NCI-H2029 (cell line): ENCODE data around the gene FOXP1.

Source experiments
- DNase-seq: peaks from one replicate; lab custom pipeline; 2025; lab: John Stamatoyannopoulos, UW

The FOXP1 gene

DNA sequence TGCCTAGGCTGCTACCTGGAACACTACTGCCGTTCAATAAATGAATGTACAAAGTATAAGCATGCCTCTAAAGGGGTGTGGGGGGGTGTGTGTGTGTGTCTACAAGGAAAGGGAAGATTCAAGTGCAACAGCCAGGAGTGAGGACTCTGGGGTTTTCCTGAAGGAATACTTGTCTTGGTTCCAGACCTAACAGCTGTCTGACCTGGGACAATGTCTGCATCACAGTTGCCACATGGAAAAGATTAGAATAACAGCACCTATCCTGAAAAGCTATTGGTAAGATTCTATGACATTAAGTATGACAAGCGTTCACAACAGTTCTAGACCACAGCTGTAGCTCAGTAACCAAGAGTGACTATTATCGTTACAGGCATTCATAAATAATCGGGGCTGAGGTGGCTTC is 345.2 kb downstream of the FOXP1 start:
- DNase-seq, result no peak

DNA sequence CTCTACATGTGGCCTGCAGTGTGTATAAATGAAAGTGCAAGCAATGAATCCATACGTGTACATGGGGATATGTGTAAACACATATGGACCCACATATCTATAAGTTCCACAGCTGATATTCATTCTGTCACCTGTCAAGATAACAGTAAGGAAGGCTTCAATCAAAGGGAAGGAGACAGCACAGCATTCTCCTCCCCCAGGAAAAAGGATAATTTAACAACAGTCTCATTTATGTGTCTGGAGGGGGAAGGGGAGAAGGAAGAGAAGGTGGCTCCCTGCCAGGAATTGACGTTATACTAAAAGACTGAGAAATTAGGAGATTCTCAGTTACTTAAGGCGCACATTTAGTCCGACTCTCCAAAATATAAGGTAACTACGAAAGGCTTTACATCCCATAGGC is 345.9 kb downstream of the FOXP1 start:
- no peak for DNase-seq

DNA sequence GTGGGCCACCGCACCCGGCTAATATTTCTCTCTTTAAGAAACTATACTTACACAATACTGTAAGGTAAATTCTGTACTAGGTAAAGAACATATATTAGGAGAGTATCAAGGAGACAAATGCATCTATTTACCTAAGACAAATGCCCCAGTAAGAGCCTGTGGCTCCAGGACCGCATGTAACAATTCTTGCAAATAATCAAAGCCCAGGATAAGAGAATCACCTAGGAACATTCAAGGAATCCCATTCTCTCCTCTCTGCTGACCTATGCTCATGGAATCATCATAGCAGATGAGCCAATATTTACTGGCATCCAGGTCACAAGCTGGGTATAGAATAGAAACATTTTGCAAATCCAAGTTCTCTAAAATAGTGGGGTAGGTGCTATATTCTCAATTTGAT is 347.7 kb downstream of the FOXP1 start:
- DNase-seq, result no peak

DNA sequence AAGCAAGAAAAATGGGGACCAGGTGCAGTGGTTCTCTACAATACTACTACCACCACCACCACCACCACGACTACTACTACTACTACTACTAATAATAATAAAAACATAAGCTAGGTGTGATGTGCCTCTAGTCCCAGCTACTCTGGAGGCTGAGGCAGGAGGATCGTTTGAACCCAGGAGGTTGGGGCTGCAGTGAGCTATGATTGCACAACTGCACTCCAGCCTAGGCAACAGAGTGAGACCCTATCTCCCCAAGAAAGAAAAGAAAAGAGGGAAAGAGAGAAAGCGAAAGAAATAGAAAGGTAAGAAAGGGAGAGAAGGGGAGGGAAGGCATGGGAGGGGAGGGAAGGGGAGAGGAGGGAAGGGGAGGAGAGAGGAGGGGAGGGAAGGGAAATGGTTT is 350.6 kb downstream of the FOXP1 start:
- DNase-seq, result no peak

DNA sequence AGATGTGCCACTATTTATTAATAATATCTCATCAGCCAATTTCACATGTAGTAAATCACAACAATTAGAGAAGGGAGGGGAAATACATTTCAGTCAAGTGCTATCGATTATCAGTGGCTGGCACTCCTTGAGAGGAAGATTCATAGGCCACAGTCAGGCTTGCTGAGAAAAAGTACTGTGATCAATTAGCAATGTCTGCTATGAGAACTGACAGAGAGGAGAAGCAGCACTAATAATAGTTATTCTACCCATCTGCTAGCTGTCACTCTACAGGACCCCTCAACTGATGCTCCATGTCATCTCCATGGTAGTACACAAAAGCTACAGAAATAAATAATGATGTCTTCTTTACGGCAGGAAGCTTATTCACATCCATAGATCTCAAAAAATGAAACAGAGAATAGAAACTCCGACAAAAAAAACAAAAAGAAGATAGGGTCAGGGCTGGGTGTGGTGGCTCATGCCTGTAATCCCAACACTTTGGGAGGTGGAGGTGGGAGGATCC is 351.3 kb downstream of the FOXP1 start:
- DNase-seq, result no peak

DNA sequence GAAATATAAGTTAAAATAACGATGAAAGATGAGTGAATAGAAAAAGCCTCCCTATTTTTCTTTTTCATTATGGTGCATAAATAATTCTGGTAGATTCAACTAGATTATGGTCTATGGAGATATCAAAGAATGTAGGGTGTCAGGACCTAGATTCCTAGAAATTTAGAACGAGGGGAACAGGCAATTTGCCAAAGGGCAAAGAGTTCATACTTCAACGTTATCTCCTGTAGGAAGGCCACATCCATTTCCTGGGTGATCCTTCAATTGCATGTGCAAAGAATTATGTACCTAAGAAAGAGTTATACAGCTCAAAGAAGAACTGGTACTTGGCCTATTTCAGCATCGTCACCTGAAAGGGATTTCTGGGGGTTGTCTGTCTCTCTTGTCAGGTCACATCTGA is 351.8 kb downstream of the FOXP1 start:
- no peak for DNase-seq

DNA sequence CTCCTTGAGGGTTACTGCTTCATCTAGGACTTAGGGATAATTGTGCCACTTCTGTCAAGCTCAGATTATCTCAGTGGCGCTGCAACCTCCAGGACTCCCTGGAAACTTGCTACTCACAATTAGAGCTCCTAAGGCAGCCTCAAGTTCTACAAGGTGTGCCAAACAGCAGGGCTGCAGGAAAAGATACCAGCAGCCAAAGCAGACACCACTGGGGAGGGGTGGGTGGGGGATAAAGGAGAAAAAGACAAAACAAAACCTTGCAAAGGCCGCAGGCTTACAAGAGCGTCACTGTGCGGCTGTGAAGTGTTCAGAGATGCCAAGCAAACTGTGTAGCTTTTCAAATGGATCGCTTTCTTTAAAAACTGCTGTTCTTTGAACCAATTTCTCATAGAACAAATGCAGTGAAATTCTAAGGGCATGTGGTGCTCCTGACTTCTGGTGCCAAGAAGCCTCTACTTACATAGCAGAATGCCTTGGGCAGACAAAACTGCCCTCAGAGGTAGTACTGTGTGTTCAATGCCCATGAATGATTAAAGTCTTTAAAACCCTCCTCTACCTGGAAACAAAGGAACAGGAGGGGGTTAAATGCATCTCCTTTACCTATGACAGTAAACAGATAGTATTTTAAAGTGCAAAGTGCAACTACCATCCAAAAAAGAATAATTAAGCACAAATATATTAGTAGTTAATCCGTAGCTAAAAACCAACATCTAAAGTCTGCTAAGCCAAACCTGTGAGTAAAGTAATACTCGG is 353.4 kb downstream of the FOXP1 start:
- no peak for DNase-seq

DNA sequence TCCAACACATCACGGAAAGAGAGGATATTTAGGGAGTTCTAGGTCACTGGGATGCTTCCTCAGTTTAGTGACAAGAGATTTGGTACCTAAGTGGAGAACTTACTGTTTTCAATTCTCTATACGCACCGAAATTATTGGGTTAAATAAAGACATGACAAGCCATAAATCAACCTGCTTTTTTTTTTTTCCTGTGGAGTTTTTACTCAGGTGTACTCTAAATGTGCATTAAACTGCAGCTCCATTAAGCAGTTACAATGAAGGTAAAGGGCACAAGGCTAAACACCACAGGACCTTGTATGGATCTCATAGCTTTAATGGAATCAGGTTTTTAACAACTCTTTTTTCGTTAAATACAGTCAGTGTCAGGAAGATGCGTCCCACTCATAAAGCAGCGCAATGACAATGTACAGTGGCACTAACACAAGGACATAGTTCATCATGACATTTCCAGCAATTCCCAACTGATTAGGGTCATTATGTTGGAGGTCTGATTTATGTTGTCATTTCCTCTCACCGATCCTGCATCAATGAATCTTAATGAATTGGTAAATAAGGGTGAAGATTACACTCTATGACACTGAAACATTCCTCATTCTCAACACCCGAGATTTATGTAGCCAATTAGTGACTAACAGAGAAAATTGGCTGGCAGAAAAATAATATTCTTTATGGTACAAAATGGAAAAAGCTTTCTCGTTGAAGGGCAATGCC is 355.2 kb downstream of the FOXP1 start:
- no peak for DNase-seq

DNA sequence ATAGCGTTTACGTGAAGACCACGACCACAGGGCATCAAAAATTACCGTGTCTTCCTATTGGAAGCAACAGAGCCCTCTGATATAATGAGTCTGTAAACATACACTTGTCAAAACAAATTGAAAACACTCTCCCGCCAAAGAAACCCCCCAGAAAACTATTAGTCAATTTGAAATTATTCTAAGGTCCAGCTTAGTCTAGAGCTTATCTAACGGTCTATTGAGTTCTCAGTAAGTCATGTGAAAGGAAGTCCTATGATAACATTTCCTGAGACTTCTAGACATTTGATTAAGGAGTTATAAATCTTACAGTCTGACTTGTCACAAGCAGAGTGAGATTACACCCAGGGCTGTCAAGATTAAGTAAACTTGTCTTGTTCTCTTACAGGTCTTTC is 356.3 kb downstream of the FOXP1 start:
- no peak for DNase-seq

DNA sequence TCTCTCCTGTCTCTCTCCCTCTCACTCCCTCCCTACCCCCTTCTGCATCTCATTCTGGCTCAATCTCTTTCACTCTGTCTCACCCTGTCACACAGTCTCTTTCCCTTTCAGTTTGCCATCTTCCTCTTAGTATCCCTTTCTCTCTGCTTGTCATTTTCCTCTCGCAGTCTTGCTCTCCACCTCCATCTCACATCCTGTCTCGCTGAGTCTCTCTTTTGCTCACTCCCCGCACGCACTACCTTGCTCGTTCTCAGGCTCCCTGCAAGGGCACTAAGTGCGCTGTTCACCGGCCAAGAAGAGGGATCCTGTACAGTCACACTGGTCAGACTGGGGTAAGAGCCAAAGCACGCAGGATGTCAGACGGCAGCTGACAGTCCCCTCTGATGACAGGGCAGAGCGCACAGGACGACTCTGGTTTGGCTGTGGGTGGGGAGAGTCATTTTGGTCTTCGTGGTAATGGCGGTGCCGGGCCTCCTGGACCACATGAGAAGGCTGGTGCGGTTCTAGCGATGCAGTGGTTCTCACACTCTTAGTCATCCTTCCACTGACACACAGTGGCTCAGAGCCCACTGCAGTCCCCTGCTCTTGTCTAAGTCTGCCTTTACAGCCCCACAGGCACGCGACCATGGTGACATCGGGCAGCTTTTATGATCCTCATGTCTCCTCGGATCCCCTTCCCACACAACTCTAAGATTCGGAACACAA is 356.8 kb downstream of the FOXP1 start:
- DNase-seq, result no peak

DNA sequence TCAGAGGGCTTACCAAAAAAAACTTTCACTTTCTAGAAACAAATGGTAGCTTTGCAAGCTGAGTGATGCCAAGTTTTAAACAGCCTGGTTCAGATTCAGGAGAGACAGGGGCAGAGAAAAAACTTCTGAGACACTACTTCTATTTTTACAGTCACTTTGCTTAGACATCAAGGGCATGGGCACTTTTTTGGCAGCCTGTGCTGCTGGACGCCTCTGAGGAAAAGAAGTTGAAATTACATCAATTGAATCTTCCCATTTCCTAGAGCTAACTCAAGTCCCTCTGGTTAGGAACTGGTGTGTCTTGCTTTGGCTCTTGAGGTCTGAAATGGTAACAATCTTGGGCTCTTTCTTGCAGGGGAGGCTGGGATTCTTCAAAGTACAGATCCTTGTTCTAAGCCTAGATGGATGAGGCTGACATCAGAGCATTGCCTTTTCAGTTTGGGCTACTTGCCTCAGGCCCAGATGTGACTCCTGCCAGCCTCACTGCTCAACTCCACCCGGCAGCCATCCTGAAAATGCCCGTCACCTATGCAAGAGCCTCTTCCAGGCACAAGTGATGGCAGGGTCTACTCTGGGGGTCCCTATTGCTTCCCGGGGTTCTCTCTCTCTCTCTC is 357.5 kb downstream of the FOXP1 start:
- DNase-seq, result no peak

DNA sequence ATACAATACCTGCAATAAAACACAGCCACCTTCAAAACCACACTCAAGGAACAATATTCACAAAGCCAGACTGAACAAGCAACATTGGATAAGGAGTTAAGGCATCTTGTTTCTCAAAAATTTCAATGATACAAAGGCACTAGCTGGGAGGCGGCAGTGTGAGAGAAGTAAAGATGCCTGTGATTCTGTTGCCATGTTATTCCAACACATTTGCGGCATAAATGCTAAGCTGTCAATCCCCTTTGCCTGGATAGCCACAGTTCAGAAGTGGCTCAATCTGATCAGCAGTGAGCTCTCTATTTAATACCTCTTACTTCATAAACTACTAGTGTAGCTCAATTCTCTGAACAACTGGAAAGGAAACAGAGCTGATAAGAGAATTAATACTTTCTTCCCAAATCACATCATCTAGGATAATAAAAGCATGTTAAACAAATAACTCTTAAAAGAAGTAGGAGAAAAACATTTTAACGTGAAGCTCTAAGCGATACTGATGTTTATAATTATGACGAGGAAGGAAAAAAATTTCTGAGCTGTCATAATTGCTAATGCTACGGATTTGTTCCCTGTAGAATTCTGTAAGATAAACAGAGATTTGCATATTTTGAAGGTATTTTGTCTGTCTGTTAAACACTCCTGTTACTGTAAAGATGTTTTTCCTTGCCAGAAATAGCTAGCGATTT is 358.4 kb downstream of the FOXP1 start:
- no peak for DNase-seq

DNA sequence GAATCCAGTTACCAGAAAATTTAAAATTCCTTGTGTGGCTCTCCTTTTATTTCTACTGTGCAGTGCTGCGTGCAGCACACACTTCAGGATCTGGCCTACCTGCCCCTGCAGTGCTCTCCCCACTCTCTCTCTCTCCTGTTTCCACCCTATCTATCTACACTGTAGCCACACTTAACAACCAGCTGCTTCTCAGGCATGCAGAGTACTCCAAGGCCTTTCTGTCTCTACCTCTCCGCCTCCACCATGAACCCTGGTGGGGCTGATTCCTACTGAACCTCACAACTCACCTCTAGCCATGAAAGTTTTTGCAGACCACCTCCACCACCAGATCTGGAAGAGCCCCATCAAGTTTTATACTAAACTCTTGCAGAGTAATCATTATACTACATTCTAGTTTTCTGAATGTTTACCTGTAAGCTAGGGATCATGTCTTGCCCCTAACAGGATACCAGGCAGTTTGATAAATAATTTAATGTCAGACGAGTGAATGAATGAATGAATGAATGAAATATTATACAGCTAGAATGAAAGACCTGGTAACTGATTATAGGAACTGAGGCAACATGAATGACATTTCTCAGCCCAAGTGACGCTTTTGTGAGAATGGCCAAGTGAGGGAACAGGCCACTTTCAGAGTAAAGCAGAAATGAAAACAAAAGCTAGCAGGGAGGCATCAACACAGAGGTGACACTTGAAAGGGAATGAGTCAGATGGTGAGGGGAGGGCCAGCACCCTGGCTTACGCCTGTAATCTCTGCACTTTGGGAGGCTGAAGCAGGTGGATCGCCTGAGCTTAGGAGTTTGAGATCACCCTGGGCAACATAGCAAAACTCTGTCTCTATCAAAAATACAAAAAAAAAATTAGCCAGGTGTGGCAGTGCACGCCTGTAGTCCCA is 363.5 kb downstream of the FOXP1 start:
- no peak for DNase-seq

DNA sequence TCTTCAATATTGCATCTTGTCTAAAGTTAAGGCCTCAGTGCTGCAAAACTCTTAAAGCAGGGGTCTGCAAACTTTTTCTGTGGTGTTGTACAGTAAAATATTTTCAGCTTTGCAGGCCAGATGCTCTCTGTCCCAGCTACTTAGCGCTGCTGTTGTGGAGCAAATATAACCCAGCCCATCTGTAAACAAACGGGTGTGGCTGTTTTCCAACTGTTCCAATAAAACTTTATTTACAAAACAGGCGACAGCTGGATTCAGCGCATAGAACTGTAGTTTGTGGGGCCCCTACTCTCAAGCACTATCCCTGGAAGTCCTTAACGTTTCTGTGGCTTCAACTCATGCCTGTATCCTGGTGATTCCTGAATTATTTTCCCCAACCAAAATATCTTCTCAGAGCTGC is 365.0 kb downstream of the FOXP1 start:
- no peak for DNase-seq

DNA sequence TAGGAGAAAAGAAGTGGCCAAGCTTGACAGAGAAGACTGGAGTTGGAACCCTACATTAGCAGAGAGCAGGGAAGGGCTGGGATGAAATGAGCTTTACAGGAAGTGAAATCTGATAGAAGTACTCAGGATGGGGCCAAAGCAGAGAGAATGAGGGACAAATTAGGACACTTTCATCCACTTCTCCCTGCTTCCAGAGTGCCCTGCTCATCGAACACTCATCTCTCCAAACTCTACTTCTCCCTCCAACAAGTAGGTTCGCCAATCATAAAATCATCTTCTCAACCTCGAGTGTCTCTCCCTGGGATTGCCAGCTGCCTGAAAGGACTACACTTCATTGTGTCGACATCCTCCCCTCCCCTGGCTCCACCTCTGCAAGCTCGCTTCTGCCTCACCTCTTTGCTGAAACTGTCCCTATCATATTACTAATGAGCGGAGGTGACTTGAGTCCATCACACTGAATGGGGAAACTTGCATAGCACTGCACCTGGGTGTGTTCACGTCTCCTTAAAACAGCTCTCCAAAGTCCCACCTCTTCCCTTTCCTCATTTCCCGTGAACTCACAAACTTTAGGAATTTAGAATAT is 365.8 kb downstream of the FOXP1 start:
- DNase-seq, result peak; percentile 82

DNA sequence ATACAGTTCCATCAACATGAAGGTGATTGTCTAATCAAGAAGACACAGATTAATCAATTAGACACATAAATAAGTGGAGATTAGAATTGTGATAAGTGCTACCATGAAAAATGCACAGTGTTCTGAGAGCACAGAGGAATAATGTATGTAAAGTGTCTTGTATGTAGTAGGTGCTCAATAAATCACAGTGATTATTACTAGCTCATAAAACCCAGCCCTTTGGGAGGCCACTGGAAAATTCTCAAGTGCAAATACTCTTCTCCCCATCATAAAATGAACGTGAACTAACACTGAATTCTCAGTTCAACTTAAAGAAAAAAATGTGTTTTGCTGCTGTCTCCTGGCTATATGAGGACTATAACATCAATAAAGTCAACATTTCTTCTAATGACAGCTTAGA is 368.2 kb downstream of the FOXP1 start:
- no peak for DNase-seq

DNA sequence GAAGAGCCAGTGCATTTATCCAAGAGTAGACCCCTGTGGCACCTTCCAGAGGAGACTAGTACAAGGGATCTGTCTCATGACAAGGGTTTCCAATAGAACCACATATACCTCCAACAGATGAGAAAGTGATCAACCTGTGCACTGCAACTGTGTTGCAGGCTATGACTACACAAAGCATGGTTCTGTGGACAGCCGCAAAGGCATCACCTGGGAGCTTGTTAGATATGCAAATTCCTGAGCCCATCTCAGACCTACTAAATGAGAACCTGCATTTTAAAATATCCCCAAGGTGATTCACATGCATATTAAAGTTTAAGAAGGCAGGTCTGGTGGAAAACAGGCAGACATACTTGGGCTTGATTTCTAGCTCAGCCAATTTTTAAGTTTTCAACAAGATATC is 368.7 kb downstream of the FOXP1 start:
- DNase-seq, result no peak

DNA sequence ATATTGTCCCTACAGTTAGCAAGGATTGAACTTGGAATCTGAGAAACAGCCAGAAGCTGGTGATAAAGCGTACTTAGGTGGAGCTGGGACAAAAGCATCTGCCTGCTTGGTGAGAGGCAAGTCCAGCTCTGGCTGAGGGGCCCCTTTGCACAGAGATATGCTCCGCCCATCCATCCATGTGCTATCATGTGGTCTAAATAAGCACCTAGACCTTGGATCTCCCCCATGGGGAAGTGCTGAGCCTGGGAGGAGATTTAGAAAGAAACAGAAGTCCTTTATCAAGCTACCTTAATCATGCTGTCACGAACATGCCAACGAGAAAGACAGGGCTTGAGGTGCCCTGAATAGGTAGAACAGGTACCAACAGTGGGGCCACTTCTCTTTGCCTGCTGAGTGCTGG is 369.5 kb downstream of the FOXP1 start:
- DNase-seq, result no peak

DNA sequence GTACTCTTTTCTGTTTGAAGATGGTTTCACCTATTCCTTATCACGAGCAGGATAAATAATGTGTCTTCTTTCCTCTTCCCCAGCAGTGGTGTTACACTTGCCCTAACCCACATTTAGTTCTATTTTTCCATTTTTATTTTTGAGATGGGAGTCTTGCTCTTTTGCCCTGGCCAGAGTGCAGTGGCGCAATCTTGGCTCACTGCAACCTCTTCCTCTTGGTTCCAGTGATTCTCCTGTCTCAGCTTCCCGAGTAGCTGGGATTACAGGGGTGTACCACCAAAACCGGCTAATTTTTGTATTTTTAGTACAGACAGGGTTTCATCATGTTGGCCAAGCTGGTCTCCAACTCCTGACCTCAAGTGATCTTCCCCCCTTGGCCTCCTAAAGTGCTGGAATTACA is 372.4 kb downstream of the FOXP1 start:
- DNase-seq, result no peak

DNA sequence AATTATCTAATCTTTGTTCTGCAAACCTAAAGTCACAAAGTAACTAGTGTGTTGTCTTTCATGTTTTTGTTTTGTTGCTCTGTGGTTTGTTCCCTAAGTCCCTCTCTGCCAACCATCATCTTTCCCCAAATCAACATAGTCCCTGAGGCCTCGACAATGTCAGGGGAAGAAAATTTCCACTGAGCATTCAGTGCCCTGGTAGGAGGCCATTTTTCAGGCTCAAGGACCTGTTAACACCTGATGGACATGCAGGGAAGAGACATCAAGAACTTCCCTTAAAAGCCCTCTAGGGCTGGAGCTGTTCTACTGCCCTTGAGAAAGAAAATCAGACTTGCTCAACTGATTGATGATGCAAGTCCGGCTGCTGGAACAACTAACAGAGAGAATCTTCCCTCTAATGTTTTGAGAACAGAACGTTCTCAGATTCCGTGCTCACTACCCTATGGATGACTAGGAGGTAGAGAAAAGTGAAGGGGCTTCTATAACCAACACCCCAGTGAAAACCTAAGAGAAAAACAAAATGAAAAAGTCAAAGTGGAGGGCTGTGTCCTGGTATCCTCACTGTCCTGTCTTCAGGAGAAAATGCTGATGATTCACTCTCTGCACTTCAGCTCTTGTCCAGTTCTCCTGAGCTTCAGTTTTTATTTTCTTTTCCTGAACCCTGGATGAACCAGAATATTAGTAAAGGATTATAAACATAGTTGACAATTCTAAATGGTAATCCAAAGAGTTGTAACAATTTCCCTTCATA is 373.1 kb downstream of the FOXP1 start:
- DNase-seq, result no peak
